ENCODE measurements around the gene SMTN.
"Not testable (repeated sequence)": the region's sequence is repeated elsewhere in the genome, so short reads cannot be mapped to it uniquely, and the experiment has no call there.

The SMTN gene

DNA sequence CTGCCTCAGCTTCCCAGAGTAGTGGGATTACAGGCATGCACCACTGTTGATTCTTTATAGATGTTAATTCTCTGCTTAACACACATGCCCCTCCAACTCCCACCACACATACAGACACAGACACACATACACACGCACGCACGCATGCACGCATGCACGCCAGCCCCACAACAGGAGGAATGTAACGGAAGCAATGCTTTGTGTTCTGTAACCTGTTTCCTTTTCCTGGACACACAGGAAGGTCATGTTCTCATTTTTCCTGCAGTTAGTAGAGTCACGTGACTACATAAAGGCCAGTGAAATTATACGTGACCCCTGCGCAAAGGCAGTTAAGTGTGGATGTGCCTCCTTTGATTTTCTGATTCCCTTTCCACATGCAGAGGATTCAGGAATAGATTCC, 8.0 kb upstream of the SMTN start:
- DNase-seq (ENCODE audit: low read depth, low spot score), result not testable (repeated sequence)

DNA sequence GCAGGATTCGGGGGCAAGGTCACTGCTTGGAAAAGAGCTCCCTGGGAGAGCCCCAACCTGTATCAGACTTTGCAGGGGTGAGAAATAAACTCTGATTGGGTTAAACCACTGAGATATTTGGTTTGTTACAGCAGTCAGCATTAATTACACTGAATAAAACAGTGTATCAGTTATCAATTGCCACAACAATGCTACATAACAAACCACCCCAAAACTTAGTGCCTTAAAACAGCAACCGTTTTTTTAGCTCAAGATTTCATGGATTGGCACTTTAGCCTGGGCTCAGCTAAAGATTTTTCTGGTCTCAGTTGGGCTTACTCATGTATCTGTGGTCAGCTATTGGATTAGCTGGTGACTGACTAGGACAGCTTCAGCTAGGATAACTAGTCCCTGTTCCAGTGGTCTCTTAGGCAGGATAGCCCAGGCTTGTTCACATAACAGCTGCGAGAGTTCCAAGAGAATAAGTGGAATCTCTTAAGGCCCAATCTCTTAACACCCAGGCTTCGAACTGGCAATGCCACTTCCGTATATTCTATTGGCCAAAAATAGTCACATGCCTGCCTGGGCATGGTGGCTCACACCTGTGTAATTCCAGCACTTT, 7.5 kb upstream of the SMTN start:
- DNase-seq (ENCODE audit: low read depth, low spot score), result not testable (repeated sequence)

DNA sequence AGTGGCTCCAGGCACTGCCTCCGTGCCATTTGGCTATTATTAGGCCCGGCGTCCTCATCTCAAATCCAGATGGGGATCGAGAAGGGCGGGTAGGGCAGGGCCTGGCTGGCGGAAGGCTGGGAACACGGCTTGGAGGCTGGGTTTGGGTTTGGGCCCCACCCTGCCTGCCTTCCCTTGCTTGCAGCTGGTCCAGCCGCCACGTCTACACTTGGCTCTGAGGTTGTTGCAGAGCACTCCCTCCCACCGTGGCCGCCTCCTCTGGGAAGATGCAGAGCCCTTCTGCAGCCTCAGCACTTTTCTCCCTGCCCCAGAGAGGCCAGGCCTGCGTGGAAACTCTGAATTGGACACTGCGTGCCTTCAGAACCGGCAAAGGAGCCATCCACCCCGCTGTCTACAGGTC, 5.2 kb upstream of the SMTN start:
- no peak for DNase-seq (ENCODE audit: low read depth, low spot score)

DNA sequence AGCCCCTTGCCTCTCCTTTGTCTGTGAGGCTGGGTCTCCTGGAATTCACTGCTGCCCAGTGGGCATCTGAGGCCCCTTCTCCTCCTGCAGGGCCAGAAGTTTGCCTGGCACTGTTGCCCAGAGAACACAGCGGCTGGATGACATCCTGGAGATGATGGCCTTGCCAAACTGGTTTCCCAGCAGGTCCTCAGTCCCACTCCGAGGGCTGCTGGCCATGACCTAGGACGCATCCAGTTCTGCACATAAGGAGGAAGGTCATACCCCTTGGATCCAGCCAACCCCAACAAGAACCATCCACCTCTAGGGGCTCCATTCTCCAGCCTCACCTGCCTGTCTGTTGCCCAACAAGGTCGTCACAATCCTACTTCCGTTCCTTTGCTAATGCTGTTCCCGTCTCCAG, 3.4 kb upstream of the SMTN start:
- DNase-seq (ENCODE audit: low read depth, low spot score), result no peak

DNA sequence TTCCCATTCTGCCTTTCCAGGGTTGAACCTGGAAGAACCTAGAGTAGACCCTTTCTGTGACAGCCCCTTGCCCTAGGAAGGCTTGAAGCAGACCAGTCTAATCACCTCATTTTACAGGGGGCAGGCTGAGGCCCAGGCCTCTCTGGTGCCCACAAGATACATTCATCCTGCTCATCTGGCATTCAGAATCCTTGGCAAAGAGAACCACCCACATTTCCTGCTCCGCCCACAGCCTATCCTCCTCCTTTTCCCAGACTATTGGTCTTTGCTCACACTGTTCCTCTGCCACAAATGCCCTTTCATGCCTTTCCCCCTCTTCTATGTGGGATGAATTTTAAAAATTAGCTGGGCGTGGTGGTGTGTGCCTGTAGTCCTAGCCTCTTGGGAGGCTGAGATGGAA, 2.7 kb upstream of the SMTN start:
- not testable (repeated sequence) for DNase-seq (ENCODE audit: low read depth, low spot score)

DNA sequence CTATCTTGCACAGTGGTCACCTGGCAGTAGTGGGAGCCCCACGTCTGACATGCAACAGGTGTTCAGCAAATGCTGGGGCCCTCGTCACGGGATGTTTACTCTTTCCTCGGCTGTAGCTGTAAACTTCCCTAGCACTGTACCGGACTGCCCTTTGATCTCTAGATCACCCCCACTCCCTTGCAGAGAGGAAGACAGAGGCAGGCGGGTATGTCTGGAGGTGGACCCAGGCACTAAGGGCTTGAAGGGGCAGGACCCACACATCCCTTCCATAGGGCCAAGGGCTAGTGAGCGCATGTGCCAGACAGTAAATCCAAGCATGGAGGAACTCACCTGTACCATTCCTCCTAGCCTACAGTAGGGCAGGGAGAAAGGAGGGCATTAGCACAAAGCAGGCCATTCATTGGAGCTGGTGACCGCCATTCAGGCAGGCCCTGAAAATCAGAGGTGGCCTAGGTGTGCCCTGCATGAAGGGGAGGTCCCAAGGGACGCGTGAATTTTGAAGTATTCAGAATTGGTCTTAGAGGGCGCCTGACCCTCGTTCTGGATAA, 1.9 kb upstream of the SMTN start:
- no peak for DNase-seq (ENCODE audit: low read depth, low spot score)

DNA sequence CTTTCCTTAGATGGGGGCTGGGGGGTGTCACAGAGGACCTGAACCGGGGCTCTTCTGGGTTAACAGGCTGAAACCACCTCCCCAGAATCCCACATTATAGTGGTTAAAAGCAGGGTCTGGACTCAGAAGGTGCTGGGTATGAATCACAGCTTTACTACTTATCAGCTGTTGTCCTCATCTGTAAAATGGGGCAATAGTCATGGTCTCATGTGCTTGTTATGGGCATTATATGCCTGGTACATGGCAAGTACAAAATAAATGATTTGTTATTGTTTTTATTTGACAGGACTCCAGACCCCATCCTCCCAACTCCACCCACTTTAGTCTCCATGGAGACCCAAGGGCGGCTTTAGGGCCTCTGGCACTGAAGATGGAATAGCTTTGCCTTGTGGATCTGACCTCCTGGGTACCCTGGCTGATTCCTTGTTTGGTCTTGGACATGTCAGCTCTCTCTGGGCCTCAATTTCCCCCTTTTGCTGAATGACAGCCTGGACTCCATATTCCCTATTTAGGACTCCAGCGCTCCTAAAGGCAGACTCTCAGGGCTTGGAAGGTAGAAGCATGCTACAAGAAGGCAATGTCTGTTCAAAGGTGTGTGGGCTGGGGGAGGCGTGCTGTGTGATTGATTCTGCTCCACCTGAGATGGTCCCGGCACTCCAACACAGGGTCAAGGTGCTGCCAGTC, 812 bp upstream of the SMTN start:
- no peak for DNase-seq (ENCODE audit: low read depth, low spot score)

DNA sequence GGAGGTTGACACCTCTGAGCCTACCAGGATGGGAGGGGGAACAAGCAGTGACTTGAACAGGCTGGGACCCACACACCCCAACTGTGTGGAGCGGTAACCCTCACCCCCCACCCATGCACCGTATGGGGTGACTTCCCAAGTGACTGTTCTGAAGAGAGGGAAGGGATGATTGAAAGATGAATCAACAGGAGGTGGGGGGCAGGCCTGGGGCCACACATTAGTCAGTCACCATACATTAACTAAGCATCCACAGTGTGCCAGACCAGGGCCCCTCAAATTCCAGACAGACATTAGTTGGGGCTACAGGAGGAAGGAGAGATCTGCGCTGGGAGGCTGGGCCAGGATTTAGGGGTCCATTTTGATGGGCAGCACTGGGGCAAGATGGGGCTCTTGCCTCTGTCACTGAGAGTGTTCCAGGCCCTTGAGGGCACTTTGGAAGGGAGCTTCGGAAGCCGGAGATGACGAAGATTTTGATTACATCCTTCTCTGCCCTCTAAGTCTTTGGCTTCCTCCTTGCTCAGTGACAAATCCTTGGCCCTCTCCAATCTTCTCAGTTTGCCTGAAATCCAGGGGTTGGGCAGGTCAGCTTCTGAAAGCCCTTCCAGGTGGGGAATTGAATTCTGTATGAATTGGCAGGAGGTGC, 966 bp downstream of the SMTN start:
- no peak for DNase-seq (ENCODE audit: low read depth, low spot score)

DNA sequence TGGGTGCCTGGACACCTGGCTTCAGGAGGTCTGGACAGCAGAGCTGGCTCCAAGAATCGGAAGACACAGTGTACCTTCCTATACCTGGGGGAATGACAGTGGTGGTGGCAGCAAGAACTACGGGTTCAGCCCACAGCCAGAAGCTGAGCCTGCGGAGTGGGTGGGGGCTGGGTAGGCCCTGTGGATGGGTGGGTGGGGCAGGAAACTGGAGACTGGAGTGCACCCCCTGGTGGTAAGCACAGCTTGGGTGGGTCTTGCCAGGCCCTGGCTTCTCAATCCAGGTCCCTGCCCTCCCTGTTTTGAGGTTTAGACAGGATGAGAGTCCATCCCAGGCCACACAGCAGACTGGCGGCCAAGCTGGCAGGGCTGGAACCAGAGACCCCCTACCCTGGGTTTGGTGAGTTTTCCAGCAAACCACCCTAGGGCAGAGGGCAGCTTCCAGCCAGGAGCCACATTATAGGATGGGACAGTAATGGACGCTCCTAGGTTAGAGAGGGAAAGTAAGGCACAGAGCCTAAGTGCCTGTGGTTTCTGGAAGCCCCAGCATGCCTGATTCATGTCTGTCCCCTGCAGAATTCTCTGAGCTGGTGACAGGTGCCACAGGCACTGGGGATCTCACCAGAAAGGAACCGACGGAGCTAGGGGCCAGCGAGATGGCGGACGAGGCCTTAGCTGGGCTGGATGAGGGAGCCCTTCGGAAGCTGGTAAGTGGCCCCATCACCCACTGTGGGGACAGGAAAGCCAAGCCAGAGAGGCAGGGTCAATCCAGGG, 1.7 kb downstream of the SMTN start:
- DNase-seq (ENCODE audit: low read depth, low spot score), result peak; percentile 57

DNA sequence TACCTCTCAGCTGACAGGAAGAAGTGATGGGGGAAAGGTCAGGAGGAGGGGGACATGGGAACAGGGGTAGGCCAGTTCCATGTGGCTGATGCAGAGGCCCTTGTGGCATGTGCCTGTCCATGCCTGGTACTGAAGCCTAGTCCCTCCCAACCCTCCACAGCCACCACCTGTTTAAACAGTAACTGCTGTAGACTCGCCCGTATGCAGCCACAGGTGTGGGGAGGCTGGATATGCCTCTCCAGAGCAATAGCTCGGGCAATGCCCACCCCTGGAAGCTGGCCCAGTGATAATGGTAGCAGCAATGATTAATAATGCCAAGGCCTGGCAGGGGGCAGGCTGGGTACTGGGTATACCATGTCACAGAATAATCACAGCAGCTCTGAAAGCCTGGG, 2.3 kb downstream of the SMTN start:
- no peak for DNase-seq (ENCODE audit: low read depth, low spot score)

DNA sequence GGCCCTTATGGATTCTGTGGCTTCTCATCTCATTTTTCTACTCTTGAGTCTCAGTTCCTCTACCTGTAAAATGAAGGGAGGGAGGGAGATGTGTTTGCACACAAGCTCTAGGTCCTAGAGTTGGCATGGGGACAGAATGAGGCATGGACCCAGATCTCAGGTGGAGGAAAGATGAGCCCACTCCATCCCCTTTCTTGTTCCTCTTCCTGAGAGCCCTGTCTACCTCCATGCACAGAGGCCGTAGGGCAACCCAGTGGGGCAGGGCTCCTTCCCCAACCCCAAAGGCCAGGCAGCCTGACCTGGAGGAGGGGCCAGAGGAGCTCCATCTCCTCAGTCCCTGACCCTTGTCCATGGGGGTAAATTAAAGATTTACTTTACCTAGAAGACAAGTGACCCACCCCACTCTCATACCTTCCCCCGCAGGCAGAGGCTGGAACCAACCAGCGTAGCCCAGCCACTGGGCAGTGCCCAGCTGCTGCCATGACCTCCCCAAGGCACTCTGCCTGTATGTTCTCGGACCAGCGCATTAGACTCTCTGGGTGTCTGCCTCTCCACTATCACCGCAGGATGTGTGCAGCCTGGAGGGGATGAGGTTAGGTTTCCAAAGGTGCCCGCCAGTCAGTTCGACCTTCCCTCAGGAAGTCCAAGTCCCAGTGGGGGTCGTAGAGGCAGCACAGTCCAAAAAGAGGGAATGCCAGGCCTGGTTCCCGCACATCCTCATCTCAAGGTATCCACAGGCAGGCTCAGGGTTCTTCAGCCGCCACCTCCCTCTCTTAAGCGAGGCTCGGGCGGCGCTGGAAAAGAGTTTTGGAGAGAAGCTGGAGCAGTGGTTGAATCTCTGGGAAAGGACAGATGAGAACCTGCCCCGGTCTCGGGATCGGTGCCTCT, 3.0 kb downstream of the SMTN start:
- DNase-seq (ENCODE audit: low read depth, low spot score), result peak; percentile 36

DNA sequence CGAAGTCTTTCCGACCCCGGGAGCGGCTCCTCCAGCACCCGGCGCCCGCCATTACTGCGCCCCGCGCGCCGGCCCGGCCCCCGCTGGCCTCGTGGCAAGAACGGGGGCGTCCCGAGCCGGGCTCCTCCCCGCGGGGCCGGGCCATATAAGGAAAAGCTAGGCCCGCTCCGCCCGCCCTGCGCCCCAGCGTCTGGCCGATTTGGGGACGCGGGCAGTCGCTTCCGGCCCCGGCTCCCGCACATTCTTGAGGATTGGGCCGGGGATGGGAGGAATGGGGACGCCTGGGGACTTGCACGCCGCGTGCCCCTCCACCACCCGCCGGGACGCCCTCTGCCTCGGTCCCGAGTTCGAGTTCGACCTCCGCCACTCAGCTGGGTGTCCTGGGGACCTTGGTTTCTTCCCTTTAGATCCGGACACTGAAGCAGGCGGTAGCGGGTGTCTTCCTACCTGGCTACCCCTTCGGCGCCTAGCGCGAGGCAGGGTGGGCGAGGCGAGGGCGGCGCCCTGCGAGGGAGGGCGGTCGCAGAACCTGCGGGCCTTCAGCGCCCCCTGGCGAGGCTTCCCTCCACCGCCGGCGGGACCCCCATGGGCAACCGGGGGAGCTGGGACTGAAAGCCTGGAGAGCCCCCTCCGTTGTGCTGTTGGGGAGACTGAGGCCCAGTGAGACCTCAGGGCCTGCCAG, 3.8 kb downstream of the SMTN start:
- peak; percentile 94 for DNase-seq (ENCODE audit: low read depth, low spot score)

DNA sequence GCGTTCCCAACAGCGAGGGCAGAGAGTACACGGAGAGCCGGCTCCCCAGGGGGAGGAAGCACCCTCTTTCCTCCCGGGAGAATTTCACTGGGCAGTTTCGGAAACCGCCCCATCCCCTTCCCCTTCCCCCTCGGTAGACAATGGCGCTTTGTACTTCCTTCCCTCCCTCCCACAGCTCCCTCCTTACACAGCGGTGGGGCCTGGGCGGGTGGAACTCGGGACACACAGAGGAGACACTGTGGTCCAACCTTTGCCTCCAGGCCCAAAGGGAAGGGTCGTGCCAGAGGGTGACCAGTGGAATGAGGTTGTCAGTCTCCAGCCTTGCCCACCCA, 4.3 kb downstream of the SMTN start:
- DNase-seq (ENCODE audit: low read depth, low spot score), result no peak

DNA sequence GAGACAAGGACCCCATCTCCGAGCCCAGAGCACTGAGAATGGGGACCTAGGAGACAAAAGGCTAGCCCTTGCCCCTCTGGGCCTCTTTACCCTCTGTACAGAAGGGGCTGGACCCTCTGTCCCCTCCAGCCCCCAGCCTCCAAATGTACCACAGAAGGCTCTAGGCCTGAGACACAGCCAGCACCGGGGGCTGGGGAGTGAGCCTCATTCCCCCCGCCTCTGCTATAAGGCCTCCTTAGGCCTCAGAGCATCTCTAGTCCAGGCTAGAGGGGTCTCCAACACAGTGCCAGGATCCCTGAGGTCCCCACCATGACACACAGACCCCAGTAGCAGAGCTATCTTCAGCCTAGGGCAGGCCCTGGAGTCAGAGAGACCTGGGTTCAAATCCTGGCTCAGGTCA, 4.8 kb downstream of the SMTN start:
- no peak for DNase-seq (ENCODE audit: low read depth, low spot score)

DNA sequence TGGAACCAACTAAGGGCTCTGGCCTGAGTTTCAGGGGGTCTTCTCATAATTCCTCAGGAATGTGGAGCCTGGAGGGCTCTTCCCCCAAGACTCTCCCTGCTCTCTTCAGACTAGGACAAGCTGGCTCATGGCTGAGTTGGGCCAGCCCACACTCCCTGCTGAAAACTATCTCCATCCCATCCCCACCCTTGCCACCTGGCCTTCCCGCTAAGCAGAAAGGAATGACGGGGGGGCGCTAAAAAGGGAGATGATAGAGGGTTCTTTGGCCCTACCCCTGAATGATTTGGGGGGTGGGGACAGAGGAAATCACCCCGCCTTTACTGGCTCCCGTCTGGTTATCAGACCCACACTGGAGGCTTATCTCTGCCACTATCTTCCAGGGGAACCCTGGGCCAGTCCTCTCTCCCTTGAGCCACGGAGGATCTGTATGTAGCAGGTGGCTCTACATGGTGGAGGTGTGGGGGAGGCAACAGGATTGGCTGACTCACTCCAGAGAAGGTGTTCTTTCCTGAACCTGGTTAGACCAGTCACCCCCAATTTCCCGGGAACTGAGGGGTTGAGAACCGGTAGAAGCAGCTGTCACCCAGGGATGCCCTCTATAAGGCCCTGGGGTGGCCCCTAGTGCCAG, 5.7 kb downstream of the SMTN start:
- DNase-seq (ENCODE audit: low read depth, low spot score), result no peak

DNA sequence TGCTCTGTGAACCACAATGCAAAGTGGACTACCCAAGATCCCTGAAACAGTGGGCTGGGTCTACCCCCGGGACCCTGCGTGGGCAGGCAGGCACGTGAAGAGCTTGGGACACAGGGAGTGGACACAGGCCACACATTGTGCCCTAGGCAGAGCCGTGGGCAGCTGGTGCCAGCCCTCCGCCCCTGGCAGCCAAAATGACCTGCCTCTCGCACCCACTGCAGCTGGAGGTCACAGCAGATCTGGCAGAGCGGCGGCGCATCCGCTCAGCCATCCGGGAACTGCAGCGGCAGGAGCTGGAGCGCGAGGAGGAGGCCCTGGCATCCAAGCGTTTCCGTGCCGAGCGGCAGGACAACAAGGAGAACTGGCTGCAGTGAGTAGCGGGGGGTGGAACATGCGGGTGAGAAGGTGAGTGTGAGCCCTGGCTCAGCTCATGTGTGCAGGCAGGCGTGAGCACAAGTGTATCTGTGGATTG, 6.7 kb downstream of the SMTN start:
- no peak for DNase-seq (ENCODE audit: low read depth, low spot score)

DNA sequence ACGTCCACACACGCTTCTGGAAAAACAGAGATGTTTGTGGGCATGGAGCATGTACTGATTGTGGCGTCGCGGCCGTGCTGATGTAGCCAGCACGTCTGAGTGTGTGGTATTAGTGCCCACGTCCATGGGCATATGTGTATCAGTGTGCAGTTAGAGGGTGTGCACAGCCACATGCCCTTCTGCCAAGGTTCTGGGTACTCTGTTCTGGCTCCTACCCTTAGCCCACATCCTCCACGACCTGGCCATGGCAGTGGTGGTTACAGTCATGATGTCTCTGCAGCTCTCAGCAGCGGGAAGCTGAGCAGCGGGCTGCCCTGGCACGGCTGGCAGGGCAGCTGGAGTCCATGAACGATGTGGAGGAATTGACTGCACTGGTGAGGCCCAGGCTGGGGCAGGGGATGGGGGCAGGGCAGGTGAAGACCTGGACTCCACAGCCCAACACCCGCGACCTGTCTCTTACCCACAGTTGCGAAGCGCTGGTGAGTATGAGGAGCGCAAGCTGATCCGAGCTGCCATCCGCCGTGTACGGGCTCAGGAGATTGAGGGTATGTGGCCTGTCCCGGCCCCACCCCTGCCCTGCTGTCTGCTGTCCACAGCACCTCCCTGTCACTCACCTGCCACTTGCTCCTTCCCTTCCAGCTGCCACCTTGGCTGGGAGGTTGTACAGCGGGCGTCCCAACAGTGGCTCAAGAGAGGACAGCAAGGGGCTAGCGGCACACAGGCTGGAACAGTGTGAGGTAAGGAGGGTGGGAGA, 7.3 kb downstream of the SMTN start:
- no peak for DNase-seq (ENCODE audit: low read depth, low spot score)

DNA sequence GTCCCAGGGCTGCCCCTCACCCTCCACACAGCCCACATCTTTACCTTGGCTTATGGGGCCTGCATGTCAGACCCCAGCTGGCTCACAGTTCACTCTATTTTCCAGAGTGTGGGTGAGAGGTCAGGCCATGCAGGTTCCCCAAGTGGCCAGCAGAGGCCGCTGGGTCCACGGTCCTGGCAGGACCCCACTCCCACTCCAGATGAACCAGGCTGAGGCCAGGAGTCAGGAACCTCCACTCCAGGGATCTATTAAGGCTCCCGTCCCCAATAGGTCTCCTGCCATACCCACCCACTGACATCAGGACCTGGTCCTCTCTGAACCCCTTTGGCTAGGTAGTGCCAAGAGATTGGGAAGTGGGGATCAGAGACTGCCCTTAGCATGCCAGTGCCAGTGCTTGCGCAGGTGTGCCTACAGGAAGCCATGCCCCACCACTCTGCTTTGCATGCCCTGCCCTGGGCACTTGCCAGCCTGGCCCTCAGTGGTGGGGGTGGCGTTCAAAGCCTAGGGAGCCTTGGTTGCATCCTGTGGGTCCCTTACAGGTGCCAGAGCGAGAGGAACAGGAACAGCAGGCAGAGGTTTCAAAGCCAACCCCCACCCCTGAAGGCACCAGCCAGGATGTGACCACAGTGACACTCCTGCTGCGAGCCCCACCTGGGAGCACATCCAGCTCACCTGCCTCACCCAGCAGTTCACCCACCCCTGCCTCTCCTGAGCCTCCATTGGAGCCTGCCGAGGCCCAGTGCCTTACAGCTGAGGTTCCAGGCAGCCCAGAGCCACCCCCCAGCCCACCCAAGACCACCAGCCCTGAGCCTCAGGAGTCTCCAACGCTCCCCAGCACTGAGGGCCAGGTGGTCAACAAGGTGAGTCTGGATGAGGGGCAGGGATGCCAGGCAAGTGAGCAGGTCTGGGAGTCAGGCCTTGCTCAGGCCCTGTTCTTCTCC, 8.3 kb downstream of the SMTN start:
- peak; percentile 63 for DNase-seq (ENCODE audit: low read depth, low spot score)

All from astrocyte of the hippocampus (primary cell).